Stimulated activated CD8-positive, alpha-beta memory T cell treated with anti-CD3 and anti-CD28 coated beads, Interleukin-4, amount 100 ng/mL, for 48 hours (primary cell): ENCODE measurements around the gene TMEM232.

Experiments used
- DNase-seq: peaks from one replicate; pipeline ENCODE4 v3.0.0-alpha.2; 2020

The TMEM232 gene

GRCh38 chr5:110507972-110508371 is 218.5 kb downstream of the TMEM232 start:
- no peak for DNase-seq

GRCh38 chr5:110506378-110506777 is 220.1 kb downstream of the TMEM232 start:
- DNase-seq = no peak

- no peak for DNase-seq
Observed at GRCh38 chr5:110496276-110496675, 230.2 kb downstream of the TMEM232 start.

GRCh38 chr5:110492446-110492845 is 234.0 kb downstream of the TMEM232 start:
- no peak for DNase-seq

GRCh38 chr5:110478895-110479294 is 247.6 kb downstream of the TMEM232 start:
- DNase-seq = no peak

GRCh38 chr5:110477911-110478310 is 248.6 kb downstream of the TMEM232 start:
- no peak for DNase-seq

GRCh38 chr5:110476164-110476563 is 250.3 kb downstream of the TMEM232 start:
- no peak for DNase-seq

GRCh38 chr5:110475529-110475928 is 250.9 kb downstream of the TMEM232 start:
- DNase-seq = no peak

- no peak for DNase-seq
Observed at GRCh38 chr5:110469486-110469885, 257.0 kb downstream of the TMEM232 start.

- no peak for DNase-seq
Observed at GRCh38 chr5:110463106-110463505, 263.4 kb downstream of the TMEM232 start.

GRCh38 chr5:110460837-110461236 is 265.6 kb downstream of the TMEM232 start:
- no peak for DNase-seq

GRCh38 chr5:110458313-110458712 is 268.2 kb downstream of the TMEM232 start:
- DNase-seq = no peak

GRCh38 chr5:110442856-110443255 is 283.6 kb downstream of the TMEM232 start:
- DNase-seq = no peak

- no peak for DNase-seq
Observed at GRCh38 chr5:110441035-110441434, 285.4 kb downstream of the TMEM232 start.

GRCh38 chr5:110440058-110440457 is 286.4 kb downstream of the TMEM232 start:
- no peak for DNase-seq

GRCh38 chr5:110439296-110439695 is 287.2 kb downstream of the TMEM232 start:
- no peak for DNase-seq

- DNase-seq = no peak
Observed at GRCh38 chr5:110435207-110435606, 291.3 kb downstream of the TMEM232 start.

GRCh38 chr5:110431603-110432002 is 294.9 kb downstream of the TMEM232 start:
- no peak for DNase-seq

- no peak for DNase-seq
Observed at GRCh38 chr5:110414360-110414759, 312.1 kb downstream of the TMEM232 start.

- no peak for DNase-seq
Observed at GRCh38 chr5:110413856-110414255, 312.6 kb downstream of the TMEM232 start.

GRCh38 chr5:110409571-110409970 is 316.9 kb downstream of the TMEM232 start:
- DNase-seq = no peak

GRCh38 chr5:110402562-110402961 is 323.9 kb downstream of the TMEM232 start:
- no peak for DNase-seq

GRCh38 chr5:110401881-110402280 is 324.6 kb downstream of the TMEM232 start:
- no peak for DNase-seq

- DNase-seq = no peak
Observed at GRCh38 chr5:110398951-110399350, 327.5 kb downstream of the TMEM232 start.

- no peak for DNase-seq
Observed at GRCh38 chr5:110397281-110397680, 329.2 kb downstream of the TMEM232 start.

- no peak for DNase-seq
Observed at GRCh38 chr5:110386782-110387181, 339.7 kb downstream of the TMEM232 start.
